DND-41 (cell line): ENCODE results near the gene TTYH1.

Experiments used
- ATAC-seq: fragments of 200-7000 bp; cut with Tn5 transposase; 3 replicates; pipeline ENCODE4 v1.9.1; 2021; ENCODE audit warnings: low read depth; ENCODE audit not compliant: insufficient read depth
- DNase-seq: peaks from one replicate; pipeline ENCODE4 v3.0.0-alpha.2; 2020
- H2AFZ ChIP-seq: 2 replicates; pipeline ENCODE4 v1.6.0; 2012; ENCODE audit warnings: low read depth, low read length
- H3K27ac ChIP-seq: 2 replicates; pipeline ENCODE4 v1.5.1; 2012; ENCODE audit warnings: low read length, inconsistent platforms
- H3K27me3 ChIP-seq: fragments of 200-600 bp; sonication (generic); 2 replicates; pipeline ENCODE4 v1.6.0; 2012; ENCODE audit warnings: low read length, mild to moderate bottlenecking, inconsistent platforms; ENCODE audit not compliant: insufficient read depth, poor library complexity
- H3K36me3 ChIP-seq: 2 replicates; pipeline ENCODE4 v1.5.1; 2012; ENCODE audit warnings: low read length, inconsistent platforms; ENCODE audit not compliant: insufficient read depth
- H3K4me1 ChIP-seq: 2 replicates; pipeline ENCODE4 v1.5.1; 2012; ENCODE audit warnings: mild to moderate bottlenecking, low read length; ENCODE audit not compliant: insufficient read depth
- H3K4me2 ChIP-seq: 2 replicates; pipeline ENCODE4 v1.6.0; 2012; ENCODE audit warnings: mild to moderate bottlenecking, moderate library complexity, low read length, inconsistent platforms; ENCODE audit not compliant: insufficient read depth
- H3K4me3 ChIP-seq, 2 experiments: fragments of 200-600 bp in 1 of 2; shearing (Covaris generic) in 1 of 2; 2 replicates each; pipeline ENCODE4 v1.5.1; 2012 to 2016; ENCODE audit warnings: inconsistent platforms in 2 of 2, low read length in 2 of 2, mild to moderate bottlenecking in 2 of 2, low read depth in 1 of 2, moderate library complexity in 1 of 2
- H3K79me2 ChIP-seq: 2 replicates; pipeline ENCODE4 v1.6.0; 2012; ENCODE audit warnings: low read length, inconsistent platforms; ENCODE audit not compliant: insufficient read depth
- H3K9ac ChIP-seq: 2 replicates; pipeline ENCODE4 v1.6.0; 2012; ENCODE audit warnings: low read depth, mild to moderate bottlenecking, inconsistent platforms, low read length, moderate library complexity
- H3K9me3 ChIP-seq: 2 replicates; pipeline ENCODE4 v1.5.1; 2012; ENCODE audit warnings: low read length, moderate library complexity, mild to moderate bottlenecking, inconsistent platforms; ENCODE audit not compliant: insufficient read depth, severe bottlenecking
- H4K20me1 ChIP-seq: 2 replicates; pipeline ENCODE4 v1.6.0; 2012; ENCODE audit warnings: low read length; ENCODE audit not compliant: insufficient read depth
- CTCF ChIP-seq: IDR thresholded peaks from 2 replicates; pipeline ENCODE4 v1.5.1; 2012; ENCODE audit warnings: borderline replicate concordance, low read length, moderate library complexity, mild to moderate bottlenecking; ENCODE audit not compliant: poor library complexity, severe bottlenecking; ENCODE audit errors: extremely low read depth
- EZH2 ChIP-seq: IDR thresholded peaks from 3 replicates; pipeline ENCODE4 v1.6.1; 2012; ENCODE audit warnings: borderline replicate concordance, low read depth, mild to moderate bottlenecking, moderate library complexity, low read length, inconsistent platforms; ENCODE audit not compliant: severe bottlenecking

The TTYH1 gene

DNA sequence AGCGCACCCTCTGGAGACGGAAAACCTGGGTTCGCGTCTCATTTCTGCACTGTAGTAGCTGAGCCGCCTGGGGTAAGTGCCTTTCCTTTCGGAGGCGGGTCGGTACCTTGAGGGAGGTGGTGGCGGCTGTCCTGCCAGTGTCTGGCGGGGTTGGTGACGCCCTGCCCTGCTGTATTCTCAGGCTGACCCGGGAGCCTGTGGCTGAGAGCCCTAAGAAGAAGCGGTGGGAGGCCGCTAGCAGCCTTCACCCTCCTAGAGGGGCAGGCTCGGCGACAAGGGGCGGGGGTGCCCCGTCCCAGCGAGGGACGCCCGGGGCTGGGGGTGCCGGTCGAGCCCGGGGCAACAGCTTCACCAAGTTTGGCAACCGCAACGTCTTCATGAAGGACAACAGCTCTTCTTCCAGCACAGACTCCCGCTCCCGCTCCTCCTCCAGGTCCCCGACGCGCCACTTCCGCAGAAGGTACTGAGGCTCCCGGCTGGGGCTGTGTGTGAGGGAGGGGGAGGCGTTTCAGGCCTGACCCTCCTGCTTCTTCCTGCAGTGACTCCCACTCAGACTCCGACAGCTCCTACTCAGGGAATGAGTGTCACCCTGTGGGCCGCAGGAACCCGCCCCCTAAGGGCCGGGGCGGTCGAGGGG is 40.6 kb downstream of the TTYH1 start:
- Histone ChIP-seq H3K9ac (no peak overlapping the region), H3K79me2 (peaks cover 60% of the 10 kb centered on the region), H2AFZ (no peak overlapping the region), H3K36me3 (peaks cover 98% of the 10 kb centered on the region), H3K9me3 (no peaks in the 10 kb centered on the region), H3K4me3 (no peak overlapping the region), H3K4me1 (peaks cover 17% of the 10 kb centered on the region), H3K27me3 (no peaks in the 10 kb centered on the region), H3K4me2 (no peak overlapping the region), H4K20me1 (peaks cover 97% of the 10 kb centered on the region), H3K27ac (no peak overlapping the region)
- TF ChIP-seq EZH2 = no peak
- no peak for TF ChIP-seq CTCF
- no peak for DNase-seq
- ATAC-seq = no peak

- H3K27me3 ChIP-seq = no peaks in the 10 kb centered on the region
- no peak for TF ChIP-seq CTCF
- no peak for TF ChIP-seq EZH2
- DNase-seq (no peak), ATAC-seq (no peak)
- H3K4me2 ChIP-seq = no peak overlapping the region
- H3K4me3 ChIP-seq = no peak overlapping the region
- H3K4me1 ChIP-seq = peaks cover 9% of the 10 kb centered on the region
- H3K9me3 ChIP-seq = no peaks in the 10 kb centered on the region
- H3K27ac ChIP-seq = no peak overlapping the region
- H4K20me1 ChIP-seq = peaks cover 97% of the 10 kb centered on the region
- peaks cover 53% of the 10 kb centered on the region for H3K79me2 ChIP-seq
- no peak overlapping the region for H3K9ac ChIP-seq
- H2AFZ ChIP-seq = no peak overlapping the region
- H3K36me3 ChIP-seq = peaks cover 98% of the 10 kb centered on the region
These were observed 41.4 kb downstream of the TTYH1 start for GRCh38 chr19:54456423-54457373.

DNA sequence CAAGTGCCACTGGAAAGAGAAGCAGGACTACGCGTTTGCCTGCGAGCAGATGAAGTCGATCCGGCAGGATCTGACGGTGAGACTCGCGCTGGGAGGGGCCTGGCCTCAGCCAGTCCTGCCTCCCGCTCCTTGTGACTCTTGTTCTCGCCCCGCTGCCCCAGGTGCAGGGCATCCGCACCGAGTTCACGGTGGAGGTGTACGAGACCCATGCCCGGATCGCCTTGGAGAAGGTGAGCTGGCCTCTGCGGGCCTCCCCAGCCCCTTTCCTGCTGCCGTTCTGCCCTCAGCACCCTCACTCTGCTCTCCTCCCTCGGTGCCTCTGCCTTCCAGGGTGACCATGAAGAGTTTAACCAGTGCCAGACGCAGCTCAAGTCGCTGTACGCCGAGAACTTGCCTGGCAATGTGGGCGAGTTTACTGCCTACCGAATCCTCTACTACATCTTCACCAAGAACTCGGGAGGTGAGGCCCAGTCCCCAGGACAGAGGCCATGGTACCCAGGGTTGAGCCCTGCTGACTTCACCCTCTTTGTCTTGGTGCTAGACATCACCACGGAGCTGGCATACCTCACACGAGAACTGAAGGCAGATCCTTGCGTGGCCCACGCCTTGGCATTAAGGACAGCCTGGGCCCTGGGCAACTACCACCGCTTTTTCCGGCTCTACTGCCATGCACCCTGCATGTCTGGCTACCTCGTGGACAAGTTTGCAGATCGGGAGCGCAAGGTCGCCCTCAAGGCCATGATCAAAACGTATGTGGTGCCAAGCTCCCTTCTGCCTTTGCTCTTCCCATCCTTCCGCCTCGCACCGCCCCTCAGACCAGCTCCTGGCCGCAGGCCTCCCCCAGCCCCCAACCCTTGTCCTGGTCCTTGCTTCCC is 42.7 kb downstream of the TTYH1 start:
- H3K36me3 ChIP-seq = peaks cover 97% of the 10 kb centered on the region
- TF ChIP-seq CTCF (no peak), EZH2 (no peak)
- ATAC-seq (no peak), DNase-seq (no peak)
- no peaks in the 10 kb centered on the region for H3K27me3 ChIP-seq
- H3K4me1 ChIP-seq = no peaks in the 10 kb centered on the region
- no peak overlapping the region for H3K4me2 ChIP-seq
- H4K20me1 ChIP-seq = peaks cover 95% of the 10 kb centered on the region
- H3K79me2 ChIP-seq = peaks cover 39% of the 10 kb centered on the region
- H3K9me3 ChIP-seq = no peaks in the 10 kb centered on the region
- no peak overlapping the region for H3K4me3 ChIP-seq
- H3K27ac ChIP-seq = no peak overlapping the region
- no peak overlapping the region for H3K9ac ChIP-seq
- H2AFZ ChIP-seq = no peak overlapping the region
